Stimulated activated CD4-positive, alpha-beta T cell treated with anti-CD3 and anti-CD28 coated beads, TNF-alpha, amount 100 ng/mL, for 48 hours (primary cell): ENCODE measurements around the gene EPN3.

Source experiments
- DNase-seq, 3 donors: peaks; one replicate each; pipeline ENCODE4 v3.0.0-alpha.2; 2020; ENCODE audit warnings: low read depth in 3 of 3

Gene EPN3

GRCh38 chr17:50532452-50533024 lies at the start of gene EPN3:
Gene EPN3, plus strand, starts transcription at chr17:50532735. Its CDS starts 3,822 bp downstream, at chr17:50536557.
- no peak for DNase-seq

- no peak for DNase-seq
Measured at GRCh38 chr17:50483266-50483665, 49.3 kb upstream of the EPN3 start.

GRCh38 chr17:50484386-50485155 lies 48.0 kb upstream of the EPN3 start:
- DNase-seq, result no peak

- DNase-seq, result no peak
Measured at GRCh38 chr17:50487213-50488096, 45.1 kb upstream of the EPN3 start.

DNA sequence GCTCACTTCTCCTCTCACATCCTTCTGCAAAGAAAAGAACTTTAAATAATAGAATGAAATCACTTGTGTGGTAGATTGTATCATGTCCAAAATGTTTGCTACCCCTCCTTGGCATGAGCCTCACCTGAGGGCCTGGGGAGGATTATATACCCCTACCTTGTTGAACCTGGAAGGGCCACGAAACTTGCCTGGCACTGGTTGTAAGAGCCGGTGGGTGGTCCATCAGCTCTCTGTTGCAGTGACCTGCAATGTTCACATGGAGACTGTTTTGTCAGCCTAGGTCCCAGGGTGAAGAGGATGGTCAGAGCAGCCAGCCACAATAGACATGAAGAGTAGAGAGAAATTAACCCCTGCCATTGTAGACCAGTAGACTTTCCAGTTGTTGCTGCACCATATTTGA lies 43.7 kb upstream of the EPN3 start:
- DNase-seq, result no peak

DNA sequence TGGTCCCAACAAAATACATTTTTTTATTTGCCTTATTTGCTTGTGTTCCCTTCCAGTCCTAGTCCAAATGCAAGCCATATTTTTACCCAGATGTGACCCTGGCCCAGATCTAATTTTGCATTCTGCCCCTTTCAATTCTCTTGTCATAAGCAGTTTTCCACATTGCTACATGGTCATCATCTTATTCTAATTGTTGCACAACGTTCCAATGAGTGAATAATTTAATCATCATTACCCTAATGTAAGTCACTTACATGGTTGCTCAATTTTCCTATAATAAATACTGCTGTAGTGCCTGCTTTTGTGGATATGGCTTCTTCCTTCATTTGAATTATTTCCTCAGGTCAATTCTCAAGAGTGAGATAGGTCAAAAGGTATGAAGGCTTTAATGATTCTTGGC lies 41.0 kb upstream of the EPN3 start:
- DNase-seq, result no peak

DNA sequence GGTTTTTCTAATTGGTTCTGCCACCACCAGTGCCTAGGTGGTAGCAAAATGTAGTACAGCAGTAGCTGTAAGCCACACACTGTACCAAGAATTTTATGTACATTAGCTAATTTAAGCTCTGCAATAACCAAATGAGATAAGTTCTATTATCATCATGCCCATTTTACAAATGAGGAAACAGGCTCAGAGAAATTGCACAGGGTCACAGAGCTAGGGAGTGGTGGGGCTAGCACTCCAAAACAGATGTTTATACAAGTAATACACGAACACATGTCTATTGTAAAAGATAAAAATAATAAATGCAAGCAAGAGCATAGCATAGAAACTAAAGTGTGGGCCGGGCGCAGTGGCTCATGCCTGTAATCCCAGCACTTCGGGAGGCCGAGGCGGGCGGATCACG lies 40.3 kb upstream of the EPN3 start:
- DNase-seq, result no peak

DNA sequence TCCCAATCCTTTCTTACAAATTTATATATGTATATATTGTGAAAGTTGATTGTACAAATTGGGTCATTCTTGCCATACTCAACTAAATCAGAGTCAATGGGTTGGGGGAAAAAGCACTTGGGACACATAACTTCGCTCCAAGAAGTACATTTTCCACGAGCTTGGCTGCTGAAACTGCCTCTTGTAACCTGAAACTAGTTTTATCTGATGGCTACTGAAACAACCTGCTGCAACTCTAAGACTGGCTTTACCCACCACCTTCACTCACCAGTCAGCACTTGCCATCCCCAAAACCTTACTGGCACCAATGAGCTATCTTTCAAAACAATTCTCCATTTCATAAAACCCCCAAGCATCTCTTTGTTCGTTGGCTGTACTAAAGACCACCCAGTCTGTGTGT lies 38.8 kb upstream of the EPN3 start:
- DNase-seq, result no peak

DNA sequence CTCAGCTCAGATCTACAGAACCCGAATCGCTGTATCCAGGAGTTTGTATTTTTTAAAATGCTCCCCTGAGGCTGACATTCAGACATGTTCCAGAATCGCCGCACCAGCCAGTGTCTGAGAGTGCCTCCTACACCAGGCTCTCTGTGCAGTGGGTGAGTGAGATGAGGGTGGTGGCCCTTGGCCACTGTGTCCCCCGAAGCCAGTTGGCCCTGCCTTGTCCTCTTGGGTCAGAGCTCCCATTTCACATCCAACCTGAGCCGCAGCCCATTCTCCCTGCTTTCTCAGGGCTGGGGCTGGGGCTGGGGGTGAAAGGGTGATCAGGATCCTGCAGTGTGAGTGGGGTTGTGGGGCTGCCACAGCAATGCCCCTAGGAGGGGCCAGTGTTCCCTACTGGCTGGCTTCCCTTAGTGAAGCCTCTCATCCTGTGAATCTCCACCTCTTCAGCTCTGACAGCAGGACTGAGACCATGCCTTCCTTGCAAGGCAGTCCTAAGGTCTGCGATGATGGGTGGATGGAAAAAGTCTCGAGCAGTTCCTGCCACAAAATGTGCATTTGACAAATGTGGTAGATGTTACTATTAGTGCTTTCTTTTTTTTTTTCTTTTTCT lies 37.2 kb upstream of the EPN3 start:
- DNase-seq, result no peak

DNA sequence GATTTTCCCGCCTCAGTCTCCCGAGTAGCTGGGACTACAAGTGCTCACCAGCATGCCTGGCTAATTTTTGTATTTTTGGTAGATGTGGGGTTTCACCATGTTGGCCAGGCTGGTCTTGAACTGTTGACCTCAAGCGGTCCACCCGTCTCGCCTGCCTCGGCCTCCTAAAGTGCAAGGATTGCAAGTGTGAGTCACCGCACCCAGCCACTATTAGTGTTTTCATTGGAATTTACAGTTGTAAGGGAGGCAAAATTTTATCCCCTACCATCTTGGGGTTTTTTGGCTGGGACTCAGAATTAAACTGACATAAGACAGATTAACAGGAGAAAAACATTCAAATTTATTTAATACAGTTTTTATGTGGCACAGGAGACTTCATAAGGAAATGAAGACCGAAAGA lies 36.6 kb upstream of the EPN3 start:
- no peak for DNase-seq

- DNase-seq, result no peak
Measured at GRCh38 chr17:50498021-50498874, 34.3 kb upstream of the EPN3 start.

DNA sequence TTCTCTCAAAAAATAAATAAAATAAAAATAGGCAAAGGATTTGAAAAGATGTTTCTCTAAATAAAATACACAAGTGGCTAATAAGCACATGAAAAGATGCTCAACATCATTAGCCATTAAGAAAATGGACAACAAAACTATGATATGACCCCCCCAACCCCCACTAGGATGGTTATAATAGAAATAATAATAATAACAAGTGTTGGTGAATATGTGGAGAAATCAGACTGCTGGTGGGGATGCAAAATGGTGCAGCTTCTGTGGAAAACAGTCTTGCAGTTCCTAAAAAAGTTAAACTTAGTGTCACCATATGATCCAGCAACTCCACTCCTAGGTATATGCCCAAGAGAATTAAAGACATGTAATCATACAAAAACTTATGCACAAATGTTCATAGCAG lies 33.3 kb upstream of the EPN3 start:
- no peak for DNase-seq

- no peak for DNase-seq
Measured at GRCh38 chr17:50499721-50500120, 32.8 kb upstream of the EPN3 start.

GRCh38 chr17:50501054-50501453 lies 31.5 kb upstream of the EPN3 start:
- DNase-seq, result no peak

GRCh38 chr17:50502301-50502990 lies 30.1 kb upstream of the EPN3 start:
- no peak for DNase-seq

- no peak for DNase-seq
Measured at GRCh38 chr17:50505591-50506130, 26.9 kb upstream of the EPN3 start.

DNA sequence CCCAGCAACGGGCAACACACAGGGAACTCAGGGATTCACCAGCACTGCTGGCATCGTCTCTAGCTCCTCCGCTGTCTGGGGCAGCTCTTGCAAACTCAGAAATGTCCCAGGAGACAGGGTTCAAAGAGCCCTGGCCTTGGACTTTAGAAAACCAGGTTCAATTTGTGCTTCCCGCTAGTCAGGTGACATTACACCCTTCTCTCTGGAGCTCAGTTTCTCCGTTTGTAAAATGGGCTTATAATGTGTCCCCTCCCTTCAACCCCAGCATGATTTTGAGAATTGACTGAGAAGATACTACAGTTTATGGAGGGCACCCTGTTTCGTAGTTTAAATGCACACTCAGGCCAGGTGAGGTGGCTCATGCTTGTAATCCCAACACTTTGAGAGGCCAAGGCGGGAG lies 26.2 kb upstream of the EPN3 start:
- no peak for DNase-seq

DNA sequence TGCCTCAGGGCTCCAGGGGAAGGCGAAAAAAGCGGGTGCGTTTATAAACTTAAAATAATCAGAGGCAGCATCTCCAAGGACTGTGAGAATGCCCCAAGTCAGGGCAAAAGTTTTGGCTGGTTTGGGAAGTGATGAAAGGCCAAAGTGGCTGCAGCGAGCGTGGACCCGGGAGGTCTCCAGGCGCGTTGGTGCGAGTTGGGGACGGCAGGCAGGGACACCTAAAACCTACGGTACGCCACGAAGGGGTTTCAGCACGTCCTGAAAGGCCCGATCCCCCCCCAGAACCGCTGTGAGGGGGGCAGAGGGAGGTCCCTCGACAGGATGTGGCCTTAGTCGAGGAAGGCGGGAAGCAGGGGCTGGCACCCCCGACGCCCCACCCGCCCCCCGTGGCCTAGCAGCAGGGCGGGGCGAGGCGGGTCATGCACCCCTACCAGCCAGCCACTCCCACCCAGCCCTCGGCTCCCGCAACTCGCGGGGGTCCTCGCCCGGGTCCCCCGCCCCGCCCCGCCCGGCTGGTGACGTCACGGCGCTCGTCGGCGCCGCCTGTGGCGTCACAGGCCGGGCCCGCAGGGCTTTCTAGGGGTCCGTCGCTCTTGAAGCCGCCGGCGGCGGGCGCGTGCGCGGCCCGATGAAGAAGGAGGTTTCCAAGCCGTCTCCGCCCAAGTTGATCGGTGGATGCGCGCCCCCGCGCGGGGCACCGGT lies 24.5 kb upstream of the EPN3 start, which contains the start of gene MYCBPAP:
Gene MYCBPAP (plus strand): TSS at position 569 of the 702 bp plus-strand sequence. CDS start 236 bp downstream, outside the sequence.
- DNase-seq, result peak; percentile 57 to 71 (median 63)
